NCI-H2196 treated with DMSO at 0.1 percent for 48 hours (cell line): Measurements from ENCODE around the gene MMP24.
"Not testable (repeated sequence)": the region's sequence is repeated elsewhere in the genome, so short reads cannot be mapped to it uniquely, and the experiment has no call there.

Source experiments
- DNase-seq: peaks from one replicate; lab custom pipeline; 2025; ENCODE audit not compliant: unreplicated experiment; lab: John Stamatoyannopoulos, UW

The MMP24 gene

DNA sequence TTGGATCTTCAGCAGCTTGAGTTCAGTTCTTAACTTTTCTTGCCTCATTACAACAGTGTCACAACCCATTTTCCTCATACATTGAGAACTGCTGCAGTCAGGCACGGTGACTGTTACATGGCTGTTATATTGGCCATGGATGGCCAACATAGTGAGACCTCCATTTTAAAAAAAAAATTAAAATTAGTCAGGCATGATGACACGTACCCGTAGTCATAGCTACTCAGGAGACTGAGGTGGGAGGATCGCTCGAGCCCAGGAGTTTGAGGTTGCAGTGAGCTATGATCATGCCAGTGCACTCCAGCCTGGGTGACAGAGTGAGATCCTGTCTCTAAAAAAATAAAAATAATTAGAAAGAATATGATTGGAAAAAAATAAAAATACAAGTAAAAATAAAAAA, 9.9 kb upstream of the MMP24 start:
- no peak for DNase-seq

DNA sequence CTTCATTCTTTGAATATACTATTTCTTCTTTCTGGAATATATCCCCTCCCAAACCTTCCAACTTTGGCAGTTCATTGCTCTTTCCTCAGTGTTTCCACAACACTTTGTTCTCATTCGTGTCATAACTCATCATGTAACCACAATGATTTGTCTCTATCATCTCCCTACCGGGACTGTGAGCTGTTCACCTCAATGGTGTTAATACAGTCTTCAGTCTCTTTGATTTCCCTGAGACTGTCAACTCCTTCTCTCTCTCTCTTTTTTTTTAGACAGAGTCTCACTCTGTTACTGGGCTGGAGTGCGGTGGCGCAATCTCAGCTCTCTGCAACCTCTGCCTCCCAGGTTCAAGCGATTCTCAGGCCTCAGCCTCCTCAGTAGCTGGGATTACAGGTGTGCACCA, 2.5 kb upstream of the MMP24 start:
- DNase-seq: no peak

DNA sequence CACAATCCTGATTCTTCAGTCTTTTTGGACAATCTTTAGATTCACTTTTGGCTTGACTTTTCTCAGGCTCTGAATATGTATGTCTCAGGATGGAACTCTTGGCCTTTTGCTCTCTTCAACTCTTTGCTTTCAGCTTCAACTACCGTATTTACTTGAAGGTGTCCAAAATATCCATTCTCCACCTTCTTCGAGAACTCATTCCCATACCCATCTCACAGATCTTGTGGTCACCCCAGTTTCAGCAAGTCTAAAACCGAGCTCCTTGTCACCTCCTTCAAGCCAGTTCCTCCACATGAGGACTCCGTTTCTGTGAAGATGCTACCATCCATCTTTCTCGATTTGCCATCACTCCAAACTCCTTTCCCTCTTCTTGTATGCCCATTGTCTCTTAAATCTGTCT, 2.0 kb upstream of the MMP24 start:
- no peak for DNase-seq

DNA sequence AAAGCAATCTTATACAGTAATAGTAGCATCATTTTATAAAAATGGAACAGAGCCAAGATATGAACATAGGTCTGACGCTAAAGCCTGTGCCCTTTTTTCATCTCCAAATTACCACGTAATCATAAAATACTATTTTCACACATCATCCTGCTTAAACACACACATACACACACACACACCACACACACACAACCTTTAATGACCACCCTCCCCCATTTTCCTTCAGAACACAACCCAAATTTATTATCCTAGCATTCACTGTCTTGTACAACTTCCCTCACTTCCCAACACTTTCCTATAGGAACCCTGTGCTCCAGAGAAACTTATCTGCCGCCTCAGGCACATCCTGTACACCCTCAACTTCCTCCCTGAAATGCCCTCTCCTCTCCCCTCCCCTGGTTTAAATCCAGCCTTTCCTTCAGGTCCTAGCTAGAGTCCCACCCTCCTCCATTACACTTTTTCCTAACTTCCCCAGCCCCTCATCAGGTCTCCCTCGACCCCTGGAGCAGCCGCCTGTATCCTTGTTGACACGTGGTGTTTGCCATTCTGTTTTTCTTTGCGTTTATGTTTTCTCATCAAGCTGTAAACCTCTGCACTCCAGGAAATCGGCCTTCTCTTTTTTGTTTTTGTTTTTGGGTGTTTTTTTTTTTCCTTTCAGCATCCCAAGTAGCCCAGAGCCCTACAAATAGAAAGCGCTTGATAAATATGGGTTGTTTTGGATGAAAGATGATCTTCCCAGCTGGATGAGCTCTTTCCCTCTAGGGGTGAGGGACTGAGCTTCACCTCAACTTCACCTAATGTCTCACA, 968 bp upstream of the MMP24 start:
- DNase-seq: no peak

DNA sequence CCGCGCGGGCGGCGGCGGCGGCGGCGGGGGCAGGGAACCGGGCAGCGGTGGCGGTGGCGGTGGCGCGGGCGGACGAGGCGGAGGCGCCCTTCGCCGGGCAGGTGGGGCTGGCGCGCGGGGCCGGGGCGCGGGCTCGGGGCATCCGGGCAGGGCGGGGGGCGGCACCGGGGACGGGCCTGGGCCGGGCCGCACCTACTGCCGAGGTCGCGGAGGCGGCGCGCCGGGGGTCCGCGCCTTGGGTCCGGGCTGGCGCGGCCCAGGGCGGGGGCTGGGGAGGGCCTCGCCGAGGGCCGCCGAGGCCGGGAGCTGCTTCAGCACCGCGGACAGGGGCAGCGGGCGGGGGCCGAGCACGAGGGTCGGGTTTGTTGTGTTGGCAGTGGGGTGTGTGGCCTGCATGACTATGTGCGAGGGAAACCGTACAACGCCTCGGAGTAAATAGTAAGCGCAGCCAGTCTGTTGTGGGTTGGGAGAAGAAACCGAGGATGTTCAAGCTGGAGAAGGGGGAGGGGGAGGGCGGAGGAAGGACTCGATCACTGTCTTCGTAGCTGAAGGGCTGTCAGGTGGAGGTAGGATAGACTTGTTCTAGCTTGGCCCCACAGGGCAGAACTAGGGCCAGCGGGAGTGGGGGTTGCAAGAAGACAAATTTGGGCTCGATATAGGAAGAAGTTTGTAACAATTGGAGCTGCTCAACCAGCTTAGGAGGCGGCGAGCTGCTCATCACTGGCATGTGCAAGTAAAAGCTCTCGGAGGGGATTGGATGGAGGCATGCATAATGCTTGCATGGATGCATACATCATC, 593 bp downstream of the MMP24 start:
- no peak for DNase-seq

DNA sequence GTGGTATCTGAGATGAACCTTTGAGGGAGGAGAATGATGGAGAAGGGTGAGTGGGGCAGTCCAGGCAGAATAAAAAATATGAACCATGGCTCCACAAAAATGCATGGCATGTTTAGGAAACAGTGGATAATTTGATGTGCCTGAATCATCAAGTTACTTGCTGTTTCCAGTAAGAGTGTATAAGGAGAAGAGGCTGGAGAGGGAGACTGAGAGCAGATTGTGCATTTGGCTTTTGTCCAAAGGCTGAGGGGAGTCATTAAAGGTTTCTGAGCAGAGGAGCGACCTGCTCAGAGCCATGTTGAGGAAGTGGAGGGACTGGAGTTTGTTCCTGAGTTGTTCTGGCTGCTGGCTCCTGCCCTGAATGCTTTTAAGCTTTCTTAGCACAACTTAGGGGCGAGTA, 6.1 kb downstream of the MMP24 start:
- DNase-seq: no peak

DNA sequence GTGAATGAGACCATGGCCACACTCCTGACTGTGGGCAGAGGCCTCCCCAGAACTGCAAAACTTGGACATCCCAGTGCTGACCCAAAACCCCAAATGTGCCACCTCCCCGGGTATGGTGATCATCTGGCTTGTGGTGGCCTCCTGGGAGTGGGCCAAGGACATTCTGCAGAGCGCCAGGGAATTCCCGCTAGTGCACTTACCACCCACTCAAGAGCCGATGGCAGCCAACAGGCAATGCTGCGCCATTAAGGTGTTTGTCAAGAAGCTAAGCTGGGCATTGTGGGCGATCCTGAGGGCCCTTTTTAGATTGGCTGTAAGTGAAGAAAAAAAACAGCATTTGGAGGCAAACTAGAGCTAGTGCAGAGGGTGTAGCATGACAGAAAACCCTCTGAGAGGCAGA, 9.4 kb downstream of the MMP24 start:
- DNase-seq: no peak

DNA sequence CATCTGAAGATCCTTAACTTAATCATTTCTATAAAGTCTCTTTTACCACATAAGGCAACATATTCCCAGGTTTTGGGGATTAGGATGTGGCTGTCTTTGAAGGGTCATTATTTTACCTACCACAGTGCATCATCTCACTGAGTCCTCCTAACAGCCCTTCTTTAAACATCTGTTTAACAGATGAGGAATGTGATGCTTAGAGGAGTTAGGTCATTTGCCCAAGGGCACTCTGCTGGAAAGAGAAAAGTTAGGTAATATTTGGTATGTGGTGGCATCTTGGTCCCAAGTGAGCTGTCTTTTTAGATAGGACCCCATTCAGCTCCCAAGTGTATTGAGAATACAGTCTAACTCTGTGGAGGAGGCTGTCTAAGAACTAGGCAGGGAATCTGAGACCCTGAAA, 11.0 kb downstream of the MMP24 start:
- DNase-seq: no peak

DNA sequence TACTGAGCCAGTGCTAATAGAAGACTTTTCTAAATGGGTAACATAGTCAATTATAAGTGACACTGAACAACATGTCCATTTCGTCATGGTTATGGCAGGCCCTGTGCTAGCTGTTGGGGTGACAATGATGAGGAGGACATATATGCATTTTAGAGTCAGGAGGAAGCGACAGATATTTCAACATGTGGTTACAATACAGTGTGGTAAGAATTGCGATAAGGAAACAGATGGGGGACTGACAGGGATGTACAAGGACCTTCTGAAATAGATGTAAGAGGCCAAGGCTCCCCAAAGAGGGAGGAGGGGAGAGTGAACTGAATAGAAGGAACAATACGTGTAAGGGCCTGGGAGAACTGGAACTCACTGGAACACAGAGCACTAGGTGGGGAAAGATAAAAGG, 11.7 kb downstream of the MMP24 start:
- no peak for DNase-seq

DNA sequence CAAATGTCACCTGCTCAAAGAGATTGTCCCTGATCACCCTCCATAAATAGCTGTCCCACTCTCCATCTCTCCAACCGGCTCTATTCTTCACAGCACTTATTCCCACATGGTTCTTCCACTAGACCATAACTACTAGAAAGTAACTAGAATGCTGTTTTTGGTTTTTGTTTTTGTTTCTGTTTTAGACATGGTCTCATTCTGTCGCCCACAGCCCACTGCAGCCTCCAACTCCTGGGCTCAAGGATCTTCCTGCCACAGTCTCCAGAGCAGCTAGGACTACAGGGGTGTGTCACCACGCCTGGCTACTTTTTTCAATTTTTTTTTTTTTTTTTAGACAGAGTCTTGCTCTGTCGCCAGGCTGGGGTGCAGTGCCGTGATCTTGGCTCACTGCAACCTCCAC, 12.2 kb downstream of the MMP24 start:
- DNase-seq: no peak

DNA sequence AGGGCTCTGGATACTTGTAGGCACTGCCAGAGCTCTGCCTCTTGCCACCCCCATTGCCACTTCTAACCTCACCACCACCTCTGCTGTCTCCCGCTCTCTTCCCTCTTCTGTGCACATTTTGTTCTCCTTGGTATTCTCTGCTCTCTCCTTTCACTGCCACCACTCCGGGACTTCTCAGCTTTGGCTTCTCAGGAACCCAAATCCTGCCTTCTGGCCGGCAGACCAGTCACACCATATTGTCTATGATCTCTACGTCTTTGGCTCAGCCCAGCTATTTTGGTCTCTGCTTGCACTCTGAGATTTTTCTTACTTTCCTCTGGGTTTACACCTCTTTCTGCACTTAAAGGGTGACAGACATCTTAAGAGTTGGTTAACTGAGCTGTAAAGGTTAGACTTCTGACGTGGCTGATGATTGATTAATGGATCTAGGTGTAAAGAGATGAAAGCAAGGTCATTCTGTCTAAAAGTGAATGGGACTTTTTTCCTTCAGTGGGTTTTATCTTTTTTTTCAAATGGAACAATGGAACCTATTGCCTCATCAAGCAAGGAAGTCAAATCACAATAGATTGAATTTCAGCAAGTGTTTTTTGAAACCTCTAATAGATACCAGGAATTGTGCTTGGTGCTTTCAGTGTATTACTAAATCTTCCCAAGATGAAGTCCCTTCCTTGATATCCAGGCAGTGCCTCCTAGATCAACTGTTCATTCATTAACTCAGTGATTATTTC, 13.8 kb downstream of the MMP24 start:
- no peak for DNase-seq

DNA sequence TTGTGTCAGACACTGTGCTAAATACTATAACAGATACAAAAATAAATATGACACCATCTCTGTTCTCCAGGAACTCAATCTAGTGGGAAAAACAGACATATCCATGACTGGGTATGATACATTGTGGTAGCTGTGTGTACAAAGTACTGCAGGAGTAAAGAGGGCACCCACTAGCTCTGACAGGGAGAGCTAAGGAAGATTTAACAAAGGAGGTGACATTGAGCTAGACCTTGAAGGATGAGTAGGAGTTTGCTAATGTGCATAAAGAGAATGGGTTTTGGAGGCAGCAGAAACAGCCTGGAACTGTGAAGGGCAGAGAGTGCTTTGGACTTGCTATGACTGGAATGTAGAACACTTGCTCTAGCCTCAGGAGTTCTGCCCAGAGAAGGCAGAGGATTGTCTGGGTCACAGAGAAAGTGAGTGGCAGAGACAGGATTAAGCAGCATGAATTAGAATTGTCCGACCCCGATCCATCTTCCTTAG, 14.4 kb downstream of the MMP24 start:
- no peak for DNase-seq

DNA sequence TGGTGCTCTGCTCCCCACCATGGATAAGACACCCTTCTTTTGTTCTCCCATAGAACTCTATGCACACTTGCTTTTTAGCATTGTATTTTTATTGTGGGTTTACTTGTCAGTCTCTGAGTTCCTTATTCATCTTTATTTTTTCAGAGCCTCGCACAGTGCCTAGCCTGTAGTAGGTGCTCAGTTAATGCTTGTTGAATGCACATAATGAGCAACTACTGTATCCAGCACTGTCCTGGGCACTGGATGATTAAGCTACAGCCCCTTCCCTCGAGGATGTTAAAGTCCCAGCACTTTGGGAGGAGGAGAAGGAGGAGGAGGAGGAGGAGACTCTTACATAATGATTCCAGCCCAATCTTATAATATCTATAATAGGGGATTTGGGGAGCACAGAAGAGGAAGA, 16.8 kb downstream of the MMP24 start:
- no peak for DNase-seq

DNA sequence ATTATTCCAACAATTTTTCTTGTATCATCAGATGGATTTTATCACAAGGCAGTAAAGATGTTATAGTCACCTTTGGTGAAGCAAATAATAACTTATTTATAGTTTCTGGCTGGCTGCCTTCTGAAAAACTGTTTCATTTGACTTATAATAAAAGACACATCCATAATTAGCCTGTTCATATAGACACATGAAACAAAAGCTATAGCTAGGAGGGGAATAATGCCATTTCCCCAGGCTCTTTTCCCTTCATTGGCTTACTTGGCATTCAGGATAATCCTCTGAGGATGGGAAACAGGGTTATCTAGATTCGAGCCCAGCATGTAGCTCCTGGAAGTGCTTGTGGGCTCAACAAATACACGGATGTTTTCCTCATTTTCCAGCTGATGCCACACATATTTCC, 17.5 kb downstream of the MMP24 start:
- no peak for DNase-seq

DNA sequence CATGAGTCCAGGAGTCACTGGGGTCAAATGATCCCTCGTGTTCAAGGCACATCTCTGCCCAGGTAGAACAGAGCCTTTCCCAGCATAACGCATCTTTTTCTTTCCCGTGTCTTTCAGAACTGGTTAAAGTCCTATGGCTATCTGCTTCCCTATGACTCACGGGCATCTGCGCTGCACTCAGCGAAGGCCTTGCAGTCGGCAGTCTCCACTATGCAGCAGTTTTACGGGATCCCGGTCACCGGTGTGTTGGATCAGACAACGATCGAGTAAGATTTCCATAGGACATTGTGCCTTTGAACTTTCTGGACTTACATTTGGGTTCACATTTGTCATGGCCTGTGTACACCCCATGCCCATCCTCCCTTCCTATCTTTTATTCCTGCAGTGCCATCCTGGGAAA, 20.2 kb downstream of the MMP24 start:
- DNase-seq: no peak

DNA sequence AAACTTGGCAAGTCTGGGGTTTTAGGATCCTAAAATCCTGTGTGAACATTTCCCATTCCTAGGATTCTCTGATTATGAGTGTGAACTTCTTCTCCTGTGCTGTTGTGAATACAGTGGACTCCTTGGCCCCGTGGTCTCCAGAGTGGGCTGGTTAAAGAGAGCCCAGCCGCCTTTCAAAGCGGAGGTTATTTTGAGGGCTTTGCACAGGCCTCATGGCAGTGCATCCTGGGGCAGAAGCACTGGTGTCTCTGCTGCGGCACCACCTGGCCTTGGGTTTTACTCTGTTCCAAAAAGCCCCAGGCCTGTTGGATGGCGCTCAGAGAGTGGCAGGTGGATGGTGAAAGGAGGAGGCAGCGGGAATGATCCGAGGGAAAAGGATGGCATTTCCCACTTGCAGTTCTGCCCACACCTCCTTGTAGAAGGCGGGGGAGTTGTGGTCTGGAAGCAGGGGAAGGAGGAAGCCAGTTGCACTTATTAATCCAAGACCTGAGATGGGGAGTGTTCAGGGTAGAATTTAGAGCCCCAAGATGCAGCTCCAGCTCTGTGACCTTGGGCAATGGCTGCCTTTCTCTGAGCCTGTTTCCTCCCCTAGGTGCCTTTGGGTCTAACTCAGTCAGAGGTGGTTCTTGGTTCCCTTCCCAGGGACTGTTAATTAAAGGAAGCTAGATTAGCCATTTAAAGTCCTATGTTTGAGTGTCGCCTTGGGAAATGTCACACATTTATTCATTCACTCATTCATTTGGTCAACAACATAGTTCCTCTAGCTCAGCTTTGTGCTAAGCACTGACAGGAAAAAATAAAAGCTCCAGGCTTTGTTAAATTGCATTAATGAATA, 22.4 kb downstream of the MMP24 start:
- no peak for DNase-seq

DNA sequence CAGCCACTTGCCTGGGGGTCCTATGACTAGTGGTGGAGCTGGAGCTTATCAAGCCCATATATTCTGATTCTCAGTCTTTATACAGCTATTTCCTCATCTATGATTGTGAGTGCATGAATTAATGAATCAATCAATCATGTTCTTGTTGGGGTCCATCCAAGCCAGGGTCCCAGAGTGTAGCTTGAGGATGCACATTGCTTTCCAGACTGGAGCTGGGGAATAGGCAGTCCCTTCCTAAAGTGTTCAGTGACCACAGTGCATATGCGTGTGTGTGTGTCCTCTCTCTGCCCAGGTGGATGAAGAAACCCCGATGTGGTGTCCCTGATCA, 25.1 kb downstream of the MMP24 start:
- no peak for DNase-seq

DNA sequence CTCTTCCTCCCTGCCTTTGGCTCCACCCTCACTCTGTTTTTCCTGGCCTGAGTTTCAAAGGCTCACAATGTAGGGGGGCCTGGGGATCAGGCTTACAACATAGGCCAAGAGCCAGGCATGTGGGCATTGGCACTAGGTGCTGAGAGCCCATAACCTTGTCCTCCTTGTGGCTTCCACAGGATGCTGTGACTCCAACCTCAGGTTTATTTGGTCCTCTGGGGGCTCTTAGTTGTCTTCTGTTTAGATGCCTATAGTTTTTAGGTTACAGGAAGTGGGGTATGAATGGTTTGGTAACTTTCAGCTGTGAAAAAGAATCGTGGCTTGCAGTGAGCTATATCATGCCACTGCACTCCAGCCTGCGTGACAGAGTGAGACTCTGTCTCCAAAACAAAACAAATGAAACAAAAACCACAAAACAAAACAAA, 25.6 kb downstream of the MMP24 start:
- no peak for DNase-seq

DNA sequence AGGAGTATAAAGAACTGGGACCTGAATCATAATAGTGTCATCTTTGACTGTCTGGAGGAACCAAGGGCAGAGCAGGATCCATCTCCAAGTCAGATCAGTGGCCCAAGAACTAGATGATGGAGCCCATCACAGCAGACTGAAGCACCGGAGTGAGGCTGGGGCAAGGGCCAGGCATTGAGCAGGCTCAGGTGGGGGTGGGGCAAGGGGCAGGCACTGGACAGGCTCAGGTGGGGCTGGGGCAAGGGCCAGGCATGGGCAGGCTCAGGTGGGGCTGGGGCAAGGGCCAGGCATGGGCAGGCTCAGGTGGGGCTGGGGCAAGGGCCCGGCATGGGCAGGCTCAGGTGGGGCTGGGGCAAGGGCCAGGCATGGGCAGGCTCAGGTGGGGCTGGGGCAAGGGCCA, 26.1 kb downstream of the MMP24 start:
- DNase-seq: not testable (repeated sequence)

DNA sequence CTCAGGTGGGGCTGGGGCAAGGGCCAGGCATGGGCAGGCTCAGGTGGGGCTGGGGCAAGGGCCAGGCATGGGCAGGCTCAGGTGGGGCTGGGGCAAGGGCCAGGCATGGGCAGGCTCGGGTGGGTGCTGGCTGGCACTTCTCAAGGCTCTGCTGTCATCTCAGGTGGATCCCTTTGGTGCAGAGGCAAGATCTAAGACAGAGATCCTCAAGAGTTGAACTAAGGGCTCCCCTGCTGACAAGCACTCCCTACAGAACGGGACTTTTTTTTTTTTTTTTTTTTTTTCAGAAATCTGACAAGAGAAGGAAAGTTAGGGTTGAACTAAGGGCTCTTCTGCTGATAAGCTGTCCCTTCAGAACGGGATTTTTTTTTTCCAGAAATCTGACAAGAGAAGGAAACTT, 26.5 kb downstream of the MMP24 start:
- no peak for DNase-seq

DNA sequence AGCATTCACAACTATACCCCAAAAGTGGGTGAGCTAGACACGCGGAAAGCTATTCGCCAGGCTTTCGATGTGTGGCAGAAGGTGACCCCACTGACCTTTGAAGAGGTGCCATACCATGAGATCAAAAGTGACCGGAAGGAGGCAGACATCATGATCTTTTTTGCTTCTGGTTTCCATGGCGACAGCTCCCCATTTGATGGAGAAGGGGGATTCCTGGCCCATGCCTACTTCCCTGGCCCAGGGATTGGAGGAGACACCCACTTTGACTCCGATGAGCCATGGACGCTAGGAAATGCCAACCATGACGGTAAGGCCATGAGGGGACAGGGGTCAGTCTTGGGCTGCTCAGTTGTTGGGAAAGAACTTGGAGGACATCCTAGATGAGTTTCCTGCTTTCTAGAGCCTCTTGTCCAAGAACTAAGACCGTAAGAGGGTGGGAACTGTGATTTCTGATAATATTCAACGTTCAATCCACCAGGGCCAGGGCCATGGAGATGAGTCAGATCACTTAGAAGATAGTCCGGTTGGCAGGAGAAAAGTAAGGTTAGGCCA, 28.0 kb downstream of the MMP24 start:
- DNase-seq: no peak
